ENCODE data around the gene SNHG17.
A peak's percentile ranks its signal among the peaks of the same experiment; 100 is the strongest.
"Not testable (repeated sequence)": the region's sequence is repeated elsewhere in the genome, so short reads cannot be mapped to it uniquely, and the experiment has no call there.

Gene SNHG17

GRCh38 chr20:38447251-38447661 is 12.1 kb upstream of the SNHG17 start:
- H3K4me3 ChIP-seq (replicated peaks; ENCODE audit: low read depth, low read length) = peak overlapping the region; percentile 95
- no peak for TF ChIP-seq CTCF (IDR thresholded peaks at IDR 0.05; ENCODE audit: low read length, missing control alignments)
- no peak for DNase-seq (ENCODE audit: low read depth)

- peak; percentile 96 for DNase-seq (ENCODE audit: low read depth)
- peak overlapping the region; percentile 95 for H3K4me3 ChIP-seq (replicated peaks; ENCODE audit: low read depth, low read length)
- TF ChIP-seq CTCF (IDR thresholded peaks at IDR 0.05; ENCODE audit: low read length, missing control alignments) = peak; percentile 86
Measured at GRCh38 chr20:38446441-38447209, 11.5 kb upstream of the SNHG17 start.

GRCh38 chr20:38445901-38446425 is 10.8 kb upstream of the SNHG17 start:
- TF ChIP-seq CTCF (IDR thresholded peaks at IDR 0.05; ENCODE audit: low read length, missing control alignments) = no peak
- DNase-seq (ENCODE audit: low read depth) = no peak
- H3K4me3 ChIP-seq (replicated peaks; ENCODE audit: low read depth, low read length) = peak overlapping the region; percentile 95

GRCh38 chr20:38445381-38445796 is 10.3 kb upstream of the SNHG17 start:
- H3K4me3 ChIP-seq (replicated peaks; ENCODE audit: low read depth, low read length) = no peak overlapping the region
- TF ChIP-seq CTCF (IDR thresholded peaks at IDR 0.05; ENCODE audit: low read length, missing control alignments) = no peak
- DNase-seq (ENCODE audit: low read depth) = no peak

GRCh38 chr20:38441916-38442315 is 6.8 kb upstream of the SNHG17 start:
- TF ChIP-seq CTCF (IDR thresholded peaks at IDR 0.05; ENCODE audit: low read length, missing control alignments) = no peak
- no peak for DNase-seq (ENCODE audit: low read depth)
- H3K4me3 ChIP-seq (replicated peaks; ENCODE audit: low read depth, low read length) = no peak overlapping the region

GRCh38 chr20:38441110-38441509 is 6.0 kb upstream of the SNHG17 start:
- H3K4me3 ChIP-seq (replicated peaks; ENCODE audit: low read depth, low read length); DNase-seq (ENCODE audit: low read depth): not testable (repeated sequence)

- TF ChIP-seq CTCF (IDR thresholded peaks at IDR 0.05; ENCODE audit: low read length, missing control alignments) = no peak
- no peak overlapping the region for H3K4me3 ChIP-seq (replicated peaks; ENCODE audit: low read depth, low read length)
Measured at GRCh38 chr20:38437796-38438195, 2.7 kb upstream of the SNHG17 start.

More at GRCh38 chr20:38437796-38438195, 2.7 kb upstream of the SNHG17 start:
- DNase-seq (ENCODE audit: low read depth) = no peak
